IMR-90 (cell line): Measurements from ENCODE around the gene RC3H2.

Experiments used
- BHLHE40 ChIP-seq: fragments of 150-350 bp; IDR thresholded peaks from 2 replicates; pipeline ENCODE4 v1.6.1; 2016; ENCODE audit warnings: mild to moderate bottlenecking, low read depth, low read length
- CEBPB ChIP-seq: IDR thresholded peaks from 2 replicates; pipeline ENCODE4 v1.6.1; 2012; ENCODE audit warnings: low read depth, low read length, improper control_type of control experiment
- CHD1 ChIP-seq: IDR thresholded peaks from 2 replicates; pipeline ENCODE4 v1.6.1; 2012; ENCODE audit warnings: low read depth, low read length, improper control_type of control experiment
- MAFK ChIP-seq: IDR thresholded peaks from 2 replicates; pipeline ENCODE4 v1.6.1; 2012; ENCODE audit warnings: low read depth, low read length, improper control_type of control experiment
- MXI1 ChIP-seq: IDR thresholded peaks from 2 replicates; pipeline ENCODE4 v1.6.1; 2012; ENCODE audit warnings: low read depth, mild to moderate bottlenecking, low read length, moderate library complexity, borderline replicate concordance
- POLR2A ChIP-seq: IDR thresholded peaks from 2 replicates; pipeline ENCODE4 v1.6.1; 2012; ENCODE audit warnings: mild to moderate bottlenecking, low read depth, low read length
- RAD21 ChIP-seq: IDR thresholded peaks from 2 replicates; pipeline ENCODE4 v1.6.1; 2012; ENCODE audit warnings: low read length, improper control_type of control experiment
- RCOR1 ChIP-seq: IDR thresholded peaks from 2 replicates; pipeline ENCODE4 v1.6.1; 2012; ENCODE audit warnings: mild to moderate bottlenecking, low read length, improper control_type of control experiment; ENCODE audit not compliant: insufficient replicate concordance
- RFX5 ChIP-seq: IDR thresholded peaks from 2 replicates; pipeline ENCODE4 v1.8.0; 2012; ENCODE audit warnings: low read depth, mild to moderate bottlenecking, low read length, moderate library complexity
- SMC3 ChIP-seq: fragments of 150-350 bp; IDR thresholded peaks from 2 replicates; pipeline ENCODE4 v1.6.1; 2016; ENCODE audit warnings: low read depth, mild to moderate bottlenecking, antibody characterized with exemption, low read length, moderate library complexity
- TF ChIP-seq, protein P1 (sequence below): conservative IDR thresholded peaks from 2 replicates; pipeline ENCODE4 v1.5.1; 2012; ENCODE audit warnings: mild to moderate bottlenecking, low read depth, low read length, improper control_type of control experiment

DNA sequence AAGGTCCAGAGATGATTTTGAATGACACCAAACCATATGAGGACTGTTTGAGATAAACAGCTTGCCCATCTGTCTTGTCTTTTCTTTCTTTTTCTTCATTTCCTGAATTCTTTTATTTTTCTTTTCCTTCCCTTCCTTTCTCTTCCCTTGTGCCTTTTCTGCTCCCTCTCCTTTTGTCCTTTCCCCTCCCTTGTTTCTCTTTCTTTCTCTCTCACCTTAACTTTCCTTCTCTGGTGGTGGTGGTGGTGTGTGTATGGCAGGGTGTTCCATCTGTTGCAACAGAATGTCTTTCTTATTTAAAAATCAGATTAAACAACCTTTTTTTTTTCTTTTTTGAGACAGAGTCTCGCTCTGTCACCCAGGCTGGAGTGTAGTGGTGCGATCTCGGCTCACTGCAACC lies 73.0 kb downstream of the RC3H2 start:
- TF ChIP-seq POLR2A (no peak), RAD21 (no peak), CEBPB (no peak), CHD1 (no peak), RFX5 (no peak), SMC3 (no peak), MAFK (no peak), BHLHE40 (no peak), RCOR1 (no peak), MXI1 (no peak)
- TF ChIP-seq, protein P1, sequence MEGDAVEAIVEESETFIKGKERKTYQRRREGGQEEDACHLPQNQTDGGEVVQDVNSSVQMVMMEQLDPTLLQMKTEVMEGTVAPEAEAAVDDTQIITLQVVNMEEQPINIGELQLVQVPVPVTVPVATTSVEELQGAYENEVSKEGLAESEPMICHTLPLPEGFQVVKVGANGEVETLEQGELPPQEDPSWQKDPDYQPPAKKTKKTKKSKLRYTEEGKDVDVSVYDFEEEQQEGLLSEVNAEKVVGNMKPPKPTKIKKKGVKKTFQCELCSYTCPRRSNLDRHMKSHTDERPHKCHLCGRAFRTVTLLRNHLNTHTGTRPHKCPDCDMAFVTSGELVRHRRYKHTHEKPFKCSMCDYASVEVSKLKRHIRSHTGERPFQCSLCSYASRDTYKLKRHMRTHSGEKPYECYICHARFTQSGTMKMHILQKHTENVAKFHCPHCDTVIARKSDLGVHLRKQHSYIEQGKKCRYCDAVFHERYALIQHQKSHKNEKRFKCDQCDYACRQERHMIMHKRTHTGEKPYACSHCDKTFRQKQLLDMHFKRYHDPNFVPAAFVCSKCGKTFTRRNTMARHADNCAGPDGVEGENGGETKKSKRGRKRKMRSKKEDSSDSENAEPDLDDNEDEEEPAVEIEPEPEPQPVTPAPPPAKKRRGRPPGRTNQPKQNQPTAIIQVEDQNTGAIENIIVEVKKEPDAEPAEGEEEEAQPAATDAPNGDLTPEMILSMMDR: no peak
